ENCODE measurements around the gene FGF23.

GRCh38 chr12:4424422-4424821 is 44.9 kb upstream of the FGF23 start:
- TF ChIP-seq CTCF (IDR thresholded peaks at IDR 0.05 in 2 of 3, conservative IDR thresholded peaks at IDR 0.05 in 1 of 3; ENCODE audit: borderline replicate concordance in 1 of 3, insufficient read depth in 1 of 3, low read depth in 2 of 3, low read length in 2 of 3) (no peak), RAD21 (IDR thresholded peaks at IDR 0.05; ENCODE audit: low read depth) (no peak), REST (IDR thresholded peaks at IDR 0.05; ENCODE audit: low read depth) (no peak), POLR2A (IDR thresholded peaks at IDR 0.05; ENCODE audit: borderline replicate concordance, extremely low read depth, insufficient read depth, insufficient read length) (no peak), MAX (IDR thresholded peaks at IDR 0.05) (no peak), YY1 (IDR thresholded peaks at IDR 0.05; ENCODE audit: extremely low read depth, insufficient replicate concordance, low read depth, low read length) (no peak), CEBPB (IDR thresholded peaks at IDR 0.05; ENCODE audit: low read depth) (no peak), SIN3A (IDR thresholded peaks at IDR 0.05; ENCODE audit: low read depth) (no peak), EZH2phosphoT487 (IDR thresholded peaks at IDR 0.05; ENCODE audit: borderline replicate concordance) (no peak), CBX3 (IDR thresholded peaks at IDR 0.05; ENCODE audit: low read depth) (no peak), ZFX (IDR thresholded peaks at IDR 0.05) (no peak)
